Measurements from ENCODE around the gene FGF14.

The FGF14 gene

DNA sequence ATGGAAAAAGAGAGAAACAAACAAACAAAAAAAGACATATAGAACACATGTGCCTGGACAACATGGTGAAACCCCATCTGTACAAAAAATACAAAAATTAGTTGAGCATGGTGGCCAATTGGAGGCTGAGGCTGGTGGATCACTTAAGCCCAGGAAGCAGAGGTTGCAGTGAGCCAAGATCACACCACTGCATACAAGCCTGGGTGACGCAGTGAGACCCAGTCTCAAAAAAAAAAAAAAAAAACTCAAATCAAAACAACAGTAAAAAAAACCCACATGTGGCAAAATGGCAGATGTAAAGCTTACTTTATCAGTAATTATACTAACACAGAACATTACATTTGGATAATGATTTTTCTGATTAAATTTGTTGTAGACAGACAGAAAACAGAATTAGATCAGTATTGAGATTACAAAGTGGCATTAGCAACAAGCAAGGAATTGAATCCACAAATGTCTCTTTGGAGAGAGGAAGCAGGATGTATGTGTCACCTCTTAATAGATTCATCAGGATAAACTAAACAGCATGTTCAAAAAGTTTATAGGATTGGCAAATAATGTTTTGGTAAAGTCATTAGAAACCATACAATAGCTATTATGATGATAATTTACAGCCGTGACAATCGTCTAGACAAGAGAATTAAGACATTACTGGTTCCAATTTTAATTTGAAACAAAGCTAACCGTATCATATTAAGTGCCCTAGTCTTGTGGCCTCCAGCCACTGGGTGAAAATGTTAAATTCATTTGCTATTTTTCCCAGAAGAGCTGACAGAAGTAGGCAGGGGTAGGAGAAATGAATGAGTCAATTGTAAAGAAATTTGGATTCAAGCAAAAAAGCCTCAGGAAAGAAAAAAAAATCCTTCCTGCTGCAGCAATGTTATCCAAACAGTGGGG, 206.0 kb downstream of the FGF14 start:
- H3K27ac ChIP-seq, result no peak overlapping the region

DNA sequence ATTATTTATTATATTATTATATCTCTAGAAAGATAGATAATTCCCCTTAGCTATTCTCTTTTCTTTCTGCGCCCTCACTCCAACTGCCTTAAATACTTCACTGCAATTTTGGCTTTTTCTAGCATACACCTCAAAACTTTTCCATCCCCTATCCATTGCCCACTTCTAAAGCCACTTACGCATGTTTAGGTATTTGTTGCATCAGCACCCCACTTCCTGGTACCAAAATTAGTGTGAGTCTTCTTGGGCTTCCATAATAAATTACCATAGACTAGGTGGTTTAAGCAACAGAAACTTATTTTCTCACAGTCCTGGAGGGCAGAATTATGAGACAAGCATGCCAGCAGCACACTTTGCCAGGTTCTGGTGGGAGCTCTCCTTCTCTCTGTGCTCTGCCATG, 209.0 kb downstream of the FGF14 start:
- TF ChIP-seq ZFX (IDR thresholded peaks at IDR 0.05; ENCODE audit: borderline replicate concordance) (no peak), CTCF (IDR thresholded peaks at IDR 0.05) (no peak)
- H3K27ac ChIP-seq, result no peak overlapping the region

More for the DNA sequence above, 206.0 kb downstream of the FGF14 start:
- TF ChIP-seq CTCF (IDR thresholded peaks at IDR 0.05) (no peak), ZFX (IDR thresholded peaks at IDR 0.05; ENCODE audit: borderline replicate concordance) (no peak)

- peak overlapping the region; percentile 1; the same call in 1 of the 2 replicates for H3K27ac ChIP-seq
- TF ChIP-seq ZFX (IDR thresholded peaks at IDR 0.05; ENCODE audit: borderline replicate concordance) (no peak), CTCF (IDR thresholded peaks at IDR 0.05) (no peak)
Measured at GRCh38 chr13:102191951-102192502, 209.8 kb downstream of the FGF14 start.

GRCh38 chr13:102190930-102191329, 210.9 kb downstream of the FGF14 start:
- no peak for TF ChIP-seq ZFX (IDR thresholded peaks at IDR 0.05; ENCODE audit: borderline replicate concordance)
- TF ChIP-seq CTCF (IDR thresholded peaks at IDR 0.05), result no peak
- no peak overlapping the region for H3K27ac ChIP-seq

GRCh38 chr13:102187313-102187712, 214.5 kb downstream of the FGF14 start:
- TF ChIP-seq ZFX (IDR thresholded peaks at IDR 0.05; ENCODE audit: borderline replicate concordance) (no peak), CTCF (IDR thresholded peaks at IDR 0.05) (no peak)
- H3K27ac ChIP-seq, result no peak overlapping the region

DNA sequence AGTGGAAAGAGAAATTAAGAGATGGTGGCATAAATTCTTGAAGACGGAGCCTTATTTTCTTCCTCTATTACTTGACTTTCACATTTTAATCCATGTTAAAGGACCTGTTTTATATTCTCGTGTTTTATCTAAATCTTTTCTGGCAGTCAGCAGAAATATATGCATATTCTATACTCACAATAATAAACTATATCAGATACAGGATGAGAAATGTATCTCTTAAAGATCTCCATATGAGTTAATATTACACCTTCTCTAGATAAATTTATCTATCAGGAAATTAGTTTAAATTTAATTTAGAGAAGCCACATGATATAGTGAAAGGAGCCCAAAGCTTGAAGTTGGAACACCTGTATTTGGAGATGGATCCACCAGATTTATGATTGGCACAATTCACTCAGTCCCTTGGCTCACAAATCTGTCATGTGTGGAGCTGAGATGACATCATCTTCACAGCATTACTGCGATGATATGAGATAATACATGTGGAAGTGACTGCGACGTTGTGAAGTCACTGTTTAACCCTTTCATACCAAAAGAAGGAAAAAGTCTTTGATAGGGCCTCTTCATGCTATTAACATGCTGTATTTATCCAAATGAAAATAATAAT, 216.4 kb downstream of the FGF14 start:
- TF ChIP-seq CTCF (IDR thresholded peaks at IDR 0.05) (no peak), ZFX (IDR thresholded peaks at IDR 0.05; ENCODE audit: borderline replicate concordance) (no peak)

More for the DNA sequence above, 216.4 kb downstream of the FGF14 start:
- H3K27ac ChIP-seq, result no peak overlapping the region

Data from 22Rv1 (cell line).